ENCODE data around the gene SLC39A11. TPM values are rescaled to one million over a fixed set of nuclear protein-coding genes. Genes with fewer than 3 reads are reported as not detected.

Gene SLC39A11
- total and polyA plus RNA-seq, 2 of the 13 experiments (the other 11 are each of a cell fraction or from before 2014, with no cell fraction given), result 17.2 to 31.5 TPM

GRCh38 chr17:72788950-72789585, 303.4 kb downstream of the SLC39A11 start (continued):
- TF ChIP-seq, protein P1, sequence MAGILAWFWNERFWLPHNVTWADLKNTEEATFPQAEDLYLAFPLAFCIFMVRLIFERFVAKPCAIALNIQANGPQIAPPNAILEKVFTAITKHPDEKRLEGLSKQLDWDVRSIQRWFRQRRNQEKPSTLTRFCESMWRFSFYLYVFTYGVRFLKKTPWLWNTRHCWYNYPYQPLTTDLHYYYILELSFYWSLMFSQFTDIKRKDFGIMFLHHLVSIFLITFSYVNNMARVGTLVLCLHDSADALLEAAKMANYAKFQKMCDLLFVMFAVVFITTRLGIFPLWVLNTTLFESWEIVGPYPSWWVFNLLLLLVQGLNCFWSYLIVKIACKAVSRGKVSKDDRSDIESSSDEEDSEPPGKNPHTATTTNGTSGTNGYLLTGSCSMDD (CRISPR knock-in tag; IDR thresholded peaks at IDR 0.05), result no peak
- TF ChIP-seq ETS1 (CRISPR knock-in tag; IDR thresholded peaks at IDR 0.05) (no peak), WIZ (CRISPR knock-in tag; IDR thresholded peaks at IDR 0.05) (no peak), SIX1 (CRISPR knock-in tag; IDR thresholded peaks at IDR 0.05; ENCODE audit: borderline replicate concordance) (0 out of 2 replicates have a peak, but pooled peaks have one; percentile 29), ZNF317 (CRISPR knock-in tag; IDR thresholded peaks at IDR 0.05) (0 out of 2 replicates have a peak, but pooled peaks have one; percentile 25), ZNF879 (CRISPR knock-in tag; IDR thresholded peaks at IDR 0.05) (no peak), ZNF362 (CRISPR knock-in tag; IDR thresholded peaks at IDR 0.05; ENCODE audit: borderline replicate concordance) (peak; percentile 96), CEBPZ (IDR thresholded peaks at IDR 0.05; ENCODE audit: low read length) (no peak), NPAS2 (CRISPR knock-in tag; IDR thresholded peaks at IDR 0.05; ENCODE audit: borderline replicate concordance) (no peak), ARNTL (CRISPR knock-in tag; IDR thresholded peaks at IDR 0.05) (no peak; the same call in 1 of the 2 replicates), TEAD3 (CRISPR knock-in tag; optimal IDR thresholded peaks at IDR 0.05; ENCODE audit: borderline replicate concordance) (peak; percentile 97), ZKSCAN1 (IDR thresholded peaks at IDR 0.05; ENCODE audit: low read length) (no peak), ZNF260 (CRISPR knock-in tag; IDR thresholded peaks at IDR 0.05; ENCODE audit: borderline replicate concordance, low read depth) (no peak), POLR2AphosphoS2 (IDR thresholded peaks at IDR 0.05; ENCODE audit: low read depth, low read length) (no peak), ZKSCAN8 (CRISPR knock-in tag; IDR thresholded peaks at IDR 0.05; ENCODE audit: borderline replicate concordance) (no peak), AKAP8 (CRISPR knock-in tag; IDR thresholded peaks at IDR 0.05) (no peak), CHD4 (IDR thresholded peaks at IDR 0.05; ENCODE audit: borderline replicate concordance, low read length) (0 out of 2 replicates have a peak, but pooled peaks have one; percentile 27), ATF2 (CRISPR knock-in tag; IDR thresholded peaks at IDR 0.05) (no peak), ARNT2 (CRISPR knock-in tag; IDR thresholded peaks at IDR 0.05; ENCODE audit: low read depth) (peak; percentile 53; the same call in 1 of the 2 replicates)
- TF ChIP-seq, protein P2, sequence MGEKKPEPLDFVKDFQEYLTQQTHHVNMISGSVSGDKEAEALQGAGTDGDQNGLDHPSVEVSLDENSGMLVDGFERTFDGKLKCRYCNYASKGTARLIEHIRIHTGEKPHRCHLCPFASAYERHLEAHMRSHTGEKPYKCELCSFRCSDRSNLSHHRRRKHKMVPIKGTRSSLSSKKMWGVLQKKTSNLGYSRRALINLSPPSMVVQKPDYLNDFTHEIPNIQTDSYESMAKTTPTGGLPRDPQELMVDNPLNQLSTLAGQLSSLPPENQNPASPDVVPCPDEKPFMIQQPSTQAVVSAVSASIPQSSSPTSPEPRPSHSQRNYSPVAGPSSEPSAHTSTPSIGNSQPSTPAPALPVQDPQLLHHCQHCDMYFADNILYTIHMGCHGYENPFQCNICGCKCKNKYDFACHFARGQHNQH (CRISPR knock-in tag; IDR thresholded peaks at IDR 0.05), result 0 out of 2 replicates have a peak, but pooled peaks have one; percentile 36

All from HepG2 (cell line).